ENCODE measurements around the gene NCDN.

The NCDN gene

GRCh38 chr1:35559317-35559944 lies 1.8 kb downstream of the NCDN start:
- H3K36me3 ChIP-seq (replicated peaks), result peaks cover 13% of the 10 kb centered on the region
- in situ Hi-C loops (cut with HindIII; ENCODE audit: low pct_ligation_motif_present, low sequenced_read_pairs), result no loop called here

GRCh38 chr1:35560256-35561225 lies 2.9 kb downstream of the NCDN start:
- Histone ChIP-seq H3K4me3 (ENCODE audit: low read depth, low read length) (no peak overlapping the region), H3K36me3 (replicated peaks) (peaks cover 19% of the 10 kb centered on the region), H3K27me3 (replicated peaks) (no peaks in the 10 kb centered on the region), H3K27ac (no peak overlapping the region)
- DNase-seq, result no peak
- in situ Hi-C loops (cut with HindIII; ENCODE audit: low pct_ligation_motif_present, low sequenced_read_pairs), result no loop called here
- no peak for TF ChIP-seq CTCF (IDR thresholded peaks at IDR 0.05; ENCODE audit: low read depth, low read length, missing control alignments)

More at GRCh38 chr1:35559317-35559944, 1.8 kb downstream of the NCDN start:
- no peaks in the 10 kb centered on the region for H3K27me3 ChIP-seq (replicated peaks)
- no peak overlapping the region for H3K27ac ChIP-seq
- DNase-seq, result no peak
- no peak overlapping the region for H3K4me3 ChIP-seq (ENCODE audit: low read depth, low read length)
- no peak for TF ChIP-seq CTCF (IDR thresholded peaks at IDR 0.05; ENCODE audit: low read depth, low read length, missing control alignments)

- no peak overlapping the region for H3K27ac ChIP-seq
- DNase-seq, result no peak
- TF ChIP-seq CTCF (IDR thresholded peaks at IDR 0.05; ENCODE audit: low read depth, low read length, missing control alignments), result no peak
- no peaks in the 10 kb centered on the region for H3K27me3 ChIP-seq (replicated peaks)
- in situ Hi-C loops (cut with HindIII; ENCODE audit: low pct_ligation_motif_present, low sequenced_read_pairs), result no loop called here
- no peak overlapping the region for H3K4me3 ChIP-seq (ENCODE audit: low read depth, low read length)
- H3K36me3 ChIP-seq (replicated peaks), result peaks cover 21% of the 10 kb centered on the region
Observed at GRCh38 chr1:35561297-35561971, 3.8 kb downstream of the NCDN start.

- no peak overlapping the region for H3K27ac ChIP-seq
- DNase-seq, result no peak
- no peak for TF ChIP-seq CTCF (IDR thresholded peaks at IDR 0.05; ENCODE audit: low read depth, low read length, missing control alignments)
- H3K27me3 ChIP-seq (replicated peaks), result no peaks in the 10 kb centered on the region
- in situ Hi-C loops (cut with HindIII; ENCODE audit: low pct_ligation_motif_present, low sequenced_read_pairs), result no loop called here
- no peak overlapping the region for H3K4me3 ChIP-seq (ENCODE audit: low read depth, low read length)
- peaks cover 25% of the 10 kb centered on the region for H3K36me3 ChIP-seq (replicated peaks)
Observed at GRCh38 chr1:35561972-35562680, 4.5 kb downstream of the NCDN start.

- no peak for TF ChIP-seq CTCF (IDR thresholded peaks at IDR 0.05; ENCODE audit: low read depth, low read length, missing control alignments)
- Histone ChIP-seq H3K27me3 (replicated peaks) (no peaks in the 10 kb centered on the region), H3K4me3 (ENCODE audit: low read depth, low read length) (no peak overlapping the region), H3K27ac (no peak overlapping the region), H3K36me3 (replicated peaks) (peaks cover 25% of the 10 kb centered on the region)
- in situ Hi-C loops (cut with HindIII; ENCODE audit: low pct_ligation_motif_present, low sequenced_read_pairs), result no loop called here
- no peak for DNase-seq
Observed at GRCh38 chr1:35563166-35563565, 5.6 kb downstream of the NCDN start.
